Amygdala (tissue), 56 donors: Measurements from ENCODE around the gene MGP.

ENCODE experiments used
- DNase-seq, 56 donors: peaks; one replicate each; lab custom pipeline; 2025; lab: John Stamatoyannopoulos, UW

MGP gene

DNA sequence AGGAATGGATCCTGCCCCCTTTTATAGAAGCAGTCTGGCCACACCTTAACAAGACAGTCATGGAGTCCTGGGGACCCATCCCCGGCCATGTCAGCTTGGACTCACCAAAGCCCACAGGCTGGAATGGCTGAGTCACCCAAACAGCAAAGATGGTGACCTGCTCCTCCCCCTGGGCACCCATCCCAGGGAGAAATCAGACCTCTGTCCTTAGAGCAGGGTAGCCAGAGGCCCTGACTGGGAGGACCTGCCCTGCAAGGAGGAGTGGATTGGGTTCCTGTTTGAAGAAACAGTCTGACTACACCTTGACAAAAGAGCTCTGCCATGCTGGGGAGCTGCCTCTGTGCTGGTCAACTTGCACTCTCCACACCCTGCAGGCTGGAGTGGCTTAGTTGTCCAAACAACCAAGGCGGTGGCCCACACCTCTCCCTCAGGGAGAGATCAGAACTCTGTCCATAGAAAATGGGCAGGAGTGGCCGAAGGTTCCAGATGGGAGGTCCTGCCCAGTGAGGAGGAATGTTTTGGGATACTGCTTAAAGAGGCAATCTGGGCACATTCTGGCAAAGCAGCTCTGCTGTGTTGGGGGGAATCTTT is 16.6 kb downstream of the MGP start:
- no peak for DNase-seq

DNA sequence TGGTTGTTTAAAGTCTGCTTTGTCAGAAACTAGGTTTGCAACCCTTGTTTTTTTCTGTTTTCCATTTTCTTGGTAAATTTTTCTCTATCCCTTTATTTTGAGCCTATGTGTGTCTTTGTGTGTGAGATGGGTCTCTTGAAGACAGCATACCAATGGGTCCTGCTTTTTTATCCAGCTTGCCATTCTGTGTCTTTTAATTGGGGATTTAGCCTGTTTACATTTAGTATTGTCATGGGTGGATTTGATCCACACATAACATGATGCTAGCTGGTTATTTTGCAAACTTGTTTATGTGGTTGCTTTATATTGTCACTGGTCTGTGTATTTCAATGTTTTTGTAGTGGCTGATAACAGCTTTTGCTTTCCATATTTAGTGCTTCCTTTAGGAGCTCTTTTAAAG is 25.2 kb downstream of the MGP start:
- no peak for DNase-seq

DNA sequence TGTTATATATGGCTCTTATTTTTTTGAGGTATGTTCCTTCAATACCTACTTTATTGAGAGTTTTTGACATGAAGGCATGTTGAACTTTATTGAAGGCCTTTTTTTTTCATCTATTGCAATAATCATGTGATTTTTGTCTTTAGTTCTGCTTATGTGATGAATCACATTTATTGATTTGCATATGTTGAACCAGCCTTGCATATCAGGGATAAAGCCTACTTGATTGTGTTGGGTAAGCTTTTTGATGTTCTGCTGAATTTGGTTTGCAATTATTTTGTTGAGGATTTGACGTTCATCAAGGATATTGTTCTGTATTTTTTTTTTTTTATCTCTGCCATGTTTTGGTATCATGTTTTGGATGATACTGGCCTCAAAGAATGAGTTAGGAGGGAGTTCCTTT is 27.1 kb downstream of the MGP start:
- no peak for DNase-seq

DNA sequence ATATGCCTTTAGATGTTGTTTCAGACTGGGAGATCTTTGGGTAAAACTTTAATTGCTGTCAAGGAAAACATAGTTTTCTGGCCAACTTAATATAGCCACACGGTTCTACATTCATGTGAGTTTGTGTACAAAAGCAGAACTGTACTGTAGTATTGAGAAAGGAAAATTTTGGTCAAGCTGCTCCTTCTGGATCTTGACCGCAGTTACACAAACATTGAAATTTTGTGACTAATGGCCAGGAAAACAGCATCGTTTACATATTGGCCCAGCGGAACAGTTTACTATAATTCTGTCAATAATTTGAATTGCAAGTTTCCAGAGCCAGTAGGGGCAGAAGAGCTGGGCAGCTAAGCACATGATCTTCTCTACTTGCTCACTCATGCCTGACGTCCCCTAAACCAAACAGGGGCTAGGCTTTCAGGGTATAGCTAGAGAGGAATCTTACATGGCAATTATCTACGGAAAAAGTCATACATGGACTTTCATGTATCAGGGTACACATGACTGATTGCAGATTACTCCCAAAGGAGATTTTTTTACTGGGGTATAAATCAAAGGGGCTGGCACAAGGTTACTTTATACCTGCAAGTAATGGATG is 31.0 kb downstream of the MGP start:
- no peak for DNase-seq

DNA sequence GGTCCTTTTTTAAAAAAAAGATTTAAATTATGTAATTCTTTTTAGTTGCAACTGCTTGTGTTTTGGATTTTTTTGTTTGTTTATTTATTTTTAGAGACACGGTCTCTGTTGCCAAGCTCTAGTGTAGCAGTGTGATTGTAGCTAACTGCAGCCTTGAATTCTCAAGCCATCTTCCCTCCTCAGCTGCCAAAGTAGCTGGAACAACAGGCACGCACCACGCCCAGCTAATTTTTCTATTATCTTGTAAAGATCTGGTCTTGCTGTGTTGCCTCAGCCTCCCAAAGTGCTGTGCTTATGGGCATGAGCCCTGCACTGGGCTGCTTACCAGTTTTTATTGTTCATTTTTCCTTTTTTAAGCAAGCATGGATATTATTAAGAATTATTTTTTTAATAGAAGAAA is 31.7 kb downstream of the MGP start:
- DNase-seq, result no peak

DNA sequence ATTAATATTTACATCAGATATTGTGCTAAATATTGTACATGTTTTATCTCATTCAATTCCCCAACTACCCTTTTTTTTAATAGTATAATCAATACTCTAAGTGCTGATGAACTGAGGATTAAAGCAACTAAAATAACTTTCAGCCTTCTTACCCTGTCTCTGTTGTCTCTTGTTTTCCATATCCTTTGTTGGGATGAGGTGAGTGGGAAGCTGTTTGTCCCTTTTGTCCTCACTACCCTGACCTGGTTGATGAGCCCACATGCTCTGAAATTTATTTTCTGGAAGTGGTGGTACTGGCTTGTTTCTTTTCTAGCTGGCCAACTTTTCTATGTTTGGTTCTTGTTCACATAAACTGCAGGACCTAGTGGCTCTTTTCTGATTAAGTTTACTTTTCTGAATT is 32.8 kb downstream of the MGP start:
- no peak for DNase-seq

DNA sequence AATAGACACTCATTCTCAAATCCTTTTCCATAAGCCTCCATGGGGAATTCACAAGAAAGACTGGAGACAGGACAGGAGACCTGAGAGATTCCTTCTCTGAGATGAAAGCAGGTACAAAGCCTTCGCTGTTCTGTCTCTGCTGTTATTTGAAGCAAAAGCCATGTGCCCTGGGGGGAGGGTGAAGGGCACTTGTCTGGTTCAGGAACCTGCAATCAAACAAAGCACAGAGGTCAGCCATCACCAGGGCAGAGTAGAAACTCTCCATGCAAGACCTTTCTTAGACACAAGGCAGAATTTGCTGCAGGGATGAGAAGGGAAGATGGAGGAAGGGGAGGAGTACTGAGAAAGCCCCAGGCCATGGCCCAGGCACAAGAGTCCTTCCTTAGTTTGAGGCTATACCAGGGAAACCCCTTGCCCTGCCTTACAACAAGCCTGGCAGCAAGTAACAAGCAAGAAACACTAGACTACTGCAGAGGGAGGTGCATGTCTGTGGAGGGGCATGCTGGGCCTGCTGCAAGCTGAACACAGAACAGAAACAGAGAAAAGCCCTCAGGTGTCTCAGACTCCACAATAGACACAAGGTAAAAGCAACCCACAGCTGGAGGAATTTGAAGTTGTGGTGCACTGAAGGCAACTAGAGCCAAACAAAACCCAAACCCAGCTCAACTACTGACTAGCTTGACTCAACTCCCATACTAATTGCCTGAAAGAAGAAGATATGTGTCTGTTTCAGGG is 34.6 kb downstream of the MGP start:
- no peak for DNase-seq

DNA sequence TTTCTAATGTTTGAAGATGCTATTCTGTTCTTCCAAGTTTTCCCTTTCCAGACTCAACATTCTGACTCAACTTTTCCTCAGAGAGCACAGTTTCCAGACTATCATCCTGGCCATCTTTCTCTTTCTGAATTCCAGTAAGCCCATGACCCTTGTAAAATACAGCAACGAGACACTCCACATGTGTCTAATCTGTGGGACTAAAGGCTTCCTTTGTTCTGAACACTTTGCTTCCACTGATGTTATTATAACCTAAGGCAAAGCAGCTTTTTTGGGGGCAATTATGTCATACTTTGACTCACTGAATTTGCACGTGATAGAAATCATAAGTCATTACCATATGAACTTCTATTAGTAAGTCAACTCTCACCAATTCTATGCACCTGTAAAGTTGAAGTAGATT is 36.0 kb downstream of the MGP start:
- DNase-seq, result no peak

DNA sequence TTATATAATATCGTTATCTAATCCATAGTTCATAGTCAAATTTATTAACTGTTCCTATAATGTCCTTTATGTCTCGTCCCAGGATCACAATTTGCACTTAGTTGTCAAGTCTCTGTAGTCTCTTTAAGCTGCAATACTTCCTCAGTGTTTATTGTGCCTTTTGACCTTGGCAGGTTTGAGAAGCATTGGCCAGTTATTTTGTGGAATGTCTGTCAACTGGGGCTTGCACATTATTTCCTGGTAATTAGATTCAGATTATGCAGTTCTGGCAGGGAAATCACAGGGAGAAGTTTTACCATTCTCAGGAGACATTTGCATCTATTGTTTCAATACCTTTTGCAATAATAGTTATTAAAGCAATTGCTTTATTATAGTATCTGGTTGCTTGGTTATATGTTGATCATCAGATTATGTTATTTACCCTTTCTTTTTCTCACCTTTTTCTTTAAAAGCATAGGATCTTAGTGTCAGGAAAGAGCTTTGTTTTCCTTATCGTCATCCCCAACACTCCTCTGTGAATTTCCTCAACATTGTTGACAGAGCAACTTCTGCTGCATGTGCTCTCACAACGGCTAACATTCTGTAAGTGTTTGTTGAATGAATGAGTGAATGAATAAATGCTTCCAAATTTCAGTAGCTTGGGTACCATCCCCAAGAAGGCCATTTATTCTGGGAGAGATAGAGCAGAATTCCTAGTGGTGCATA is 38.6 kb downstream of the MGP start:
- no peak for DNase-seq

DNA sequence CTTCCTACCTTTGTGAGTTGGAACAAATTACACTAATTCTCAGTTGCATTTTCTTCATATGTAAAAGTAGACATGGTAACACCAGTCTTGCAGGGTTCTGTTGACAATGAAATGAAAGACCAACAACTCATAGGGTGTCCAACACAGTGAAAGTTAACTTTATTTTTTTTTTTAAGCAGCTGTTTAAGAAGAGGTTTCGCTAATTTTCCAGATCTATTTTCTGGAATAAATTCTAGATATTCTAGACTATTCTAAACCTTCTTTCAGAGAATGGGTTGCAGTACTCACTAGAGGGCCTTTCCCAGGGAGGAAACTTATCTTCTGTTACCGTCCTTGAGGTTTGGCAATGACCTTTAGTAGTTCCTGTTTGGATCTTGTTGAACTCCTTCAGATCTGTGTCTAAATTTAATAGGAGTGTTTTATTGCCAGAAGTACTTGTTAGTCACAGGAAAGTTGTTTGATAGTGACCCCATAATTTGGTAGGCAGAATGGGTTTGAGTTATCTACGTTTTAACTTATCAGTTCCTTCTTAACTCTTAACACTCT is 39.5 kb downstream of the MGP start:
- DNase-seq, result no peak

DNA sequence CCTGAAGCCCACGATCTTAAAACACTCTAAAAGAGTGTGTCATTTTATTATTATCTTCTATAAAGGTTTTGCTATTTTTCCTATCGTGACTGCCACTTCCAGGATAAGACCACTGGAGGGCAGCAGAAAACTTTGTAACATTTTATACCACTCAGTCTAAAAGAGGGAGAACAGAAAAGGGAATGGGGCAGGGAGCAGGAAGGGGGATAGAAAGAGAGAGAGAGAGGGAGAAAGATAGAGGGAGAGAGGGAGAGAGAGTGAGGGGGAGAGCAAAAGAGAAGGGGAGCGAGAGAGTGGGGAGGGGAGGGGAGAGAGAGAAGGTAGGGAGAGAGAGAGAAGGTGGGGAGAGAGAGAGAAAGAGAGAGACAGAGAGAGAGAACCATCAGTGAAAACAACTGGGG is 40.3 kb downstream of the MGP start:
- peak in 13 of 56 donors; percentile 3 to 71 (median 10) for DNase-seq

DNA sequence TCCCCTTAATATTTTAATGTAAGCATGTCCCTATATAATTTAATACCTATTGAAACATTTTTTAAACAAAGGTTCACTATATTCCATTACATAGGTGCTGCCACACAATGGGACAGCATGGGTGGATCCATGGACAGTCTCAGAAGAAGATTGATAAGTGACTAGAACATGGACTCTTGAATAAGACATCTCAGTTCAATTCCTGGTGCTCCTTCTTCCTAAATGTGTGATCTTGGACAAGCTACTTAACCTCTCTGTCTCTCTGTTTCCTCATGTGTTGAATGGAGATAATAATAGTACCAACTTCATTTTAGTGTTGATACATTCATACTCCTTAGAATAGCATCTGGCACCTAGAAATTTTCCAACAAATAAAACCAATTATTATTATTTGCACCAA is 41.3 kb downstream of the MGP start:
- DNase-seq, result no peak

DNA sequence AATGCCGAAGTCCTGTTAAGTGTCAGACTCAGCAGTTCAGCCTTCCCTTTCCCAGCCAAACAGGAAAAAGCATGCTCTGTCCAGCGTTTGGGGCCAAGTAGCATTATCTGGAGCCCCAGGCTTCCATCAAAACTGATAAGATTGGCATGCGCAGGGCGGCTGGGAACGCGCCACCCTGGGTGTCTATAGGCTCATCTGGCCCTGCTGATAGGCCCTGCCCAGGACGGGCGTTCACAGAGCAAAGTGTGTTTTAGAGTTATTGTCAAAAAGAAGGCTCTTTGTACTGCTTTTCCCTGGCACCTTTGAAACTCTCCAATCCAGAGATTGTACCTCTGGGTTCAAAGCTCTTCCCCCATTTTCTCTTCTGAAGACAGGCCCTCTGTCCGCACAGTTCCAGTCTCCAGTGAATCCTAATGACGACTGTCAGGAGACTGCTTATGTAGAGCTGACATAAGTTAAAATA is 42.2 kb downstream of the MGP start, which contains the start of gene ART4:
TSS of gene ART4 (minus strand) at position 102 of the 463 bp plus-strand sequence. CDS start 413 bp downstream, outside the sequence.
- DNase-seq, result no peak

DNA sequence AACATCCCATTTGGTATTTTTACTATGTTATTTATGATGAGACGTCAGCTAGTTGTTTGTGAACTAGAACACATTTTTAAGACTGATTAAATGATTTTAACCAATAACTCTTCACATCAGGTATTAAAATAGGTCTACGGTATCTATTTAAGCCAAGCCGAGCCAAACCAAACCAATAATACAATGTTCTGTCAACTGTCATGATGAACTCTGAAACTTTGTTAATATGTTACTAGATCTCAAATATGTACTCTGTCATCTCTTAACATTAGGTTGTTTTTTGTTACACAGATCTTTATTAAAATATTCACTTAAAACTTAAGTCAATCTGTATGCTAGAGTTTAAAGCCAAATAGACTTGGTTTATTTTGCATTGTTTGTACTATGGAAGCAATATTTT is 43.3 kb downstream of the MGP start:
- DNase-seq, result no peak

DNA sequence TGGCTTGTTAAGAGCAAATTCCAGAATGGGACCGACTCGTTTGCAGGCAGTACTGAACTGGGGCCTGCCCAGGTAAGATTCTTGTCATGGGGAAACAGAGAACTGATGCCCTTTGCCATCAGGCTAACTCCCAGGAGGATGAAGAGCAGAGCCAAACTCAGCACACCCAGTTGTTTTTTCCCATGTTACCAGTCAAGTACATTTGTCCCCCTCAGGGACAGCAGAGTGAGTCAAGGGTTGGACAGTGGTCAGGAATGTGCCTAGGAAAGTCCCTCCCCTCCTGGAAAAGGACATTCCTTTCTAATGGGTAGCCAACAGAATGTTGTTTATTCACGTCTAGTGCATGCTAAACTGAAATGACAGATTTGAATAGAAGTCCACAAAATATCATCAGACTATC is 43.9 kb downstream of the MGP start:
- DNase-seq, result no peak

DNA sequence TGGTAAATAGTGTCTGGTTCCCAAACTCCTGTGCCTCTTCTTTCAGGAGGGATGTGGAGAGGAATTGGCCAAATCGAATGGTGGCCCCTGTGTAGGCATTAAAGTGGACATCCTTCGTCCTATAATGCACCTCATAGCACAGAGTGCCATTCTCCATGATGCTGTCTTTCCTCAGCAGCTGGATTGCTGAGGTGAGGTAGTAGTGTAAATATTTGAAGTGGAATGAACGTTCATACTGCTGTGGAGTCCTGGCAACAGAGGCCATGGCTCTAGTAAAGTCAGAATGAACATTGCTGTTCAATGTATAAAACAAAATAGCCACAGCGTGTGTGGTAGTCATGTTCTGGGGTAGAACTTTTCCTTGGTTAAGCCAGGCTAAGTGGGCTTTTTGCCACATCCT is 45.0 kb downstream of the MGP start:
- no peak for DNase-seq

DNA sequence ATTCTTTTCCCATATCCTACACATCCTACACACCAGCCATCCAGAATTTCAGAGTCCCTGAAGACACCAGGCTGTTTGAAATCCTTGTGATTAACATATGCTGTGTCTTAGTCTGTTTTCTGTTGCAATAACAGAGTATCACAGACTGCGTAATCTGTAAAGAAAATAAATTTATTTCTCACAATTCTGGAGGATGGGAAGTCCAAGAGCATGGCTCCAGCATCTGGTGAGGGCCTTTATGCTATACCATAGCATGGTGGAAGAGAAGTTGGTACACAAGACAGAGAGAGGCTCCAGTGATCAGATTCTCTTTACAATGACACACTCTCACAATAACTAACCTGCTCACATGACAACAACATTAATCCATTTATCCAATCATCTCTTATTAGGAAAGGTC is 46.4 kb downstream of the MGP start:
- no peak for DNase-seq

DNA sequence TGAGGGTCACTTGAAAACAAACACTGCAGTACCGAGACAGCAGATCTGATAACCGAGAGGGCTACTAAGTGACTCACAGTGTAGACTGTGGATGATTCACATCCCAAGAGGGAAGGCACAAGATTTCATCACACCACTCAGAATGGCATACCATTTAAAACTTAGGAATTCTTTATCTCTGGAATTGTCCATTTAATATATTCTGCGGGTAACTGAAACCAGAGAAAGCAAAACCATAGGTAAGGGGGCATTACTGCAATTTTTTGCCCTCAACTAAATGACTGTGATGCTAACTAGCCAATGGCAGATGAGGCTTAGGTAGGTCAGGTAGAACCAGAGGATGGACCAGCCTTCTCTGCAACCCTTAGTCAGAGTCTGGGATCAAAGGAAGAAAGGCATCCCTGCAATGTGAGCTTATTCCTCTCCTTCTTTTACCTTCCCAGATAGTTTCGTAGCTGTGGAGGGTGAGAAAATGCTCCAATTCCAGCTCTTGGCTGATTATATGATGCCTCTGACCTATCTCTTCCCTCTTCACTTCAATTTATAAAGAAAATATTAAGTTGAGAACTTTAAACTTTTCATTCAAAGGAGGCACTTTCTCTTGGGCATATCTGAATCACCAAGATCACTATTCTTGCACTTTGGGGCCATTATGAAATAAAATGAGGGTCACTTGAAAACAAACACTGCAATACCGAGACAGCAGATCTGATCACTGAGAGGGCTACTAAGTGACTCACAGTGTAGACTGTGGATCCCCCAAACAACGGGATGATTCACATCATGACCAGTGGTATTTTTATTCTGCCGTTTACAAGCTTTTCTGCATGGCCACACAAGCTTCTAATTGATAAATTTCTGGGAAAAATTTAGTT is 49.1 kb downstream of the MGP start:
- no peak for DNase-seq

DNA sequence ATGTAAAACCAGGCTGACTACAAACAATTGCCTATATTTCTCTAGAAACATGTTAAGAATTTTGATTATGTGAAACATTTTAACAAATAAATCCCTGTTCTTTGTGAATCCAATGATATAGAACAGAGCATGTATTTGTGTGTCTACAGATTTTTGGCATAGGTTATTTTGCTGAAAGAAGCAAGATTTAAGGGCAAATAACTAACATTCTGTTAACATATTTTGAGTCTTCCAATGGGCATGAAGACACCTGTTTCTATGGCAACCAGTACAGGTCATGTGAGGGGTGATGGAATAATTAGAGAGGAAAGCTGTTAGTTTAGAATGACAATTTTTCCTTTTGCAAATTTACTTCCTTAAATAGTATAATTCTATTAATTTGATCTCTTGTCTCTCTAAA is 51.1 kb downstream of the MGP start:
- no peak for DNase-seq

DNA sequence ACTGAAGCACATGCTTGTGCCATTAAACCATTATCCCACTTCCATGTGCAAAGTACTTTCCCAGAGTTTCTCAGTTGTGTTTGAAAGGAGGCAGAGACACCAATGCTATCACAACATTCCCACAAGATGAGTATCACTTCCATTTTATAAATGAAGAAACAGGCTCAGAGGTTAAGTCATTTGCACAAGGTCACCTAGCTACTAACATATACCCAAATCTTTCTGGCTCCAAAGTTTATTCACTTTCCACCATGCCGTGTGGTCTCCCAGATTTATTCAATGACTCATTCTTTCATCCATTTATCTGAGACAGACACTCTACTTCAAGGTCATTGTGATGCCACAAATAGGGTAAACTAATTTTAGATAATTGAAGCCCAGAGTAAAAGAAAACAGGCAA is 51.7 kb downstream of the MGP start:
- DNase-seq, result no peak
